Activated CD8-positive, alpha-beta memory T cell treated with anti-CD3 and anti-CD28 coated beads, Interleukin-2, amount 50 U/mL, for 1 hour (primary cell): Measurements from ENCODE around the gene CACNA1C.

ENCODE experiments used
- DNase-seq: peaks from one replicate; pipeline ENCODE4 v3.0.0-alpha.2; 2020; ENCODE audit errors: extremely low read depth

Gene CACNA1C

DNA sequence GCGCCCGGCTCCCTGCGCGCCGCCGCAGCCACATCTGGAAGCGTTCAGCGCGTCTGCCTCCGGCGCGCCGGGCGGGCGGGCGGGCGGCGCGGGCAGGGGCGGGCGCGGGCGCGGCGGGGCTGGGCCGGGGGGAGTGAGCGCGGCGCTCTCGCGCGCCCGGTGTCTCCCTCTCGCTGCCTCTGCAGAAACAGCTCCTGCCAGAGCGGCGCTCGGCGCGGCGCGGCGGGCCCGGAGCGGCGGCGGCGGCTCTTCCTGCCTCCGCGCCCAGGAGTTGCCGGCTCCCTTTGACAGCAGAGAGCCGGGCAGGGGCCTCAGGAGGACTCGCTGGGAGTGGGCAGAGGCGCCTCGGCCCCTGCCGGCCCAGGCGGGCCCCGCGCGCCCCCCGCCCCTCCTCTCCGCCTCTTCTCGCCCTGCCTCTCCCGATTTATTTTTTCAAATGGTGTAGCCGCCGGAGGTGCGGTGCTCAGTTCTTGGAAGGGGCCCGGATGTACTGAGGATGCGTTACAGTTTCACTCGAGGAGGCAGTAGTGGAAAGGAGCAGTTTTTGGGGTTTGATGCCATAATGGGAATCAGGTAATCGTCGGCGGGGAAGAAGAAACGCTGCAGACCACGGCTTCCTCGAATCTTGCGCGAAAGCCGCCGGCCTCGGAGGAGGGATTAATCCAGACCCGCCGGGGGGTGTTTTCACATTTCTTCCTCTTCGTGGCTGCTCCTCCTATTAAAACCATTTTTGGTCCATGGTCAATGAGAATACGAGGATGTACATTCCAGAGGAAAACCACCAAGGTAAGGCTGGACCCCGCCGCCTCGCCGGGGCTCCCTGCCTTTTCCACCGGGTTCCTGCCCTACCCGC is at the start of gene CACNA1C:
TSS of gene CACNA1C (plus strand) at position 162 of the 853 bp plus-strand sequence. CDS start at position 738, 576 bp downstream.
- DNase-seq: no peak

DNA sequence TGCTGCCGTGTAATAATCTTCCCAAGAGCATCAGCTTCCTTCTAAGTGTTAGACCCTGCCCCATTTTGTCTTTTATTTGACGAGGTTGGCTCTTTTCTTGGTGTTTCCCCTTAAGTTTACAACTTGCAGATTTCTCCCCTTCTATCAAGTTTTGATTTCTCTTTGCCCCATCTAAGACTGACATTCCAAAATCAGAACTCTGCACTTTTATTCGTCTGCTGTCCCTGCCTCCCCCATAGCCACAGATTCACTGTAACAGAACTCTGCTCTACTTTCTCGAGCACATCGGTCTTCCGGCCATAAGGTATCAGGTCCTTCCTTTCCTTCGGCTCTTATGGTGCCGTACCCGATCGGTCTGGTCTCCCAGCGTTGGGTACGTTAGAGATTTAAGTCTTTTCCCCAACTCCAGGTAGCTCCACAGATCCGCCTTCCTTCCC is 49.1 kb upstream of the CACNA1C start:
- DNase-seq: no peak

GRCh38 chr12:2004113-2004929 is 48.5 kb upstream of the CACNA1C start, which contains the start of gene DCP1B:
Gene DCP1B, minus strand, starts transcription at chr12:2004457. Its CDS starts 26 bp downstream, at chr12:2004431.
- DNase-seq: peak; percentile 75

GRCh38 chr12:2008677-2009076 is 44.1 kb upstream of the CACNA1C start:
- no peak for DNase-seq

DNA sequence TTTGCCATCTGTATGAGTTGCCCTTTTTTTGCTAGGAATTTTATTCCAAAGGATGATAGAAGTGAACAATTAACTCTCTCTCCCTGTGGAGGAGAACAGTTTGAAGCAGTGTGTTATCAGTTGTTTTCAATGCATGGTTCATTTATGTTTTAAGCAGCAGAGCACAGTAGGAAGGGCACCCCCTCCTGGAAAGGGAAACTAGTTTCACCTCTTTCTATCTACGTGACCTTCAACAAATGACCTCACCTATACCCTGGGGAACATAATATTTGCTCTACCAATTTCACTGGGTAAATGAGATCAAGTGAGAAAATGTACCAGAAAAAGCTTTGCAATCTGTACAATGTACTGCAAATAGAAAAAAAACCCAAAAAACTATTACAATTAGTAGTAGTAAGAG is 43.2 kb upstream of the CACNA1C start:
- DNase-seq: no peak

DNA sequence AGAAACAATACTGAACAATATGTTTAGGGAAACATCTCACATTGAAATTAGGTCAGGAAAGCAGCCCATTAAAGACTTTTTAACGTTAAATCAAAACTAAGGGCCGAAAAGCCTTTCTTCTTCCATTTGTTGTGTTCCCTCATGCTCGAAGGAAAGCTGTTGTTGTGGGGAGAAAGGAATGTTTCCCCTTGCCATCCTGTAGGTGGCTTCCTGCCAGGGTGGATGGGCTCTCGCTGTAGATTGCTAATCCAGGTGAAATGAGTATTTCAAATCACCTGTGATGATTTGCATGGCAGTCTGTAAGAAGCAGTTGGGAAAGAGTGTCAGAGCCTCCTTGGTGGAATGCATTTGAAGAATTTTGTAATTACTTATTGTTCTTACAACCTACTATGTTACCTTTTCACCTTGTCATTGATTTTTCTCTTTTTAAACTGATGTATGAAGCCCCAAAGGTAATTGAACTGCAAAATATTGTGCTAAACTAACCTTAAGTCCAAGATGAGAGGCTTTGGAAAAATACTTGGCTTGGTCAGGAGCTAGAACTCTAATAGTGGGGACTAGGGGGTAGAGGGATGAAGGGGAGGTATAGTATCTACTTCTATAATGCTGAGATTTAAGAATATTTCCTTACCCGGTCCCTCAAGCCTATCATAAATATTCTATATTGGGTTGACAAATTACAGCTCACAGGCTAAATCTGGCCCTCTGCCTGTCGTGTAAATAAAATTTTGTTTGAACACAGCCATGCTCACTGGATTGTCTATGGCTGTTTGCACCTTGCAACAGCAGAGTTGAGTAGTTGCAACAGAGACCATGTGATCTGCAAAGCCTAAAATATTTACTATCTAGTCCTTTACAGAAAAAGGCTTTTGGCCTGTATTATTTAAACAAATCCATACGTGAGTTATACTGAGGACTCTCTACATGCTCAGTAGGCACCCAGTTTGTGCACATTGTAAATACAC is 40.9 kb upstream of the CACNA1C start:
- DNase-seq: no peak

DNA sequence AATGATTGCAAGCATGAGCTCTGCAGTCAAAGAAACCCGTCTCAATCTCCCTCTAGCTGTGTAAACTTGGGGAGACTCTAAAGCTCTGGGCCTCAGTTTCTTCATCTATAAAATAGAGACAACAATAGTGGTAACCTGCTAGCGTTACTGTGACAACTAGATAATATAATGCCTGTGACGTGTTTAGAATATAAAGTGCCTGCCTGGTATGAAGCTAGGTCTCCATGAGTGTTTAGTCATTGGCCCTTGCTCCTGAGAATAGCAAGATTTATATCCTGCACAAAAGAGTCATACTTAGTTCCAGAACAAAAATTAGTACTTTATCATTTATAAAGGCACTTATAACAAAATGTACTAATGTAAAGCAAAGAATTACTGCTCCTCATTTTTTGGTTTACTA is 39.7 kb upstream of the CACNA1C start:
- no peak for DNase-seq

GRCh38 chr12:2013527-2014223 is 39.1 kb upstream of the CACNA1C start:
- DNase-seq: no peak

- no peak for DNase-seq
Measured at GRCh38 chr12:2014231-2014630, 38.6 kb upstream of the CACNA1C start.

DNA sequence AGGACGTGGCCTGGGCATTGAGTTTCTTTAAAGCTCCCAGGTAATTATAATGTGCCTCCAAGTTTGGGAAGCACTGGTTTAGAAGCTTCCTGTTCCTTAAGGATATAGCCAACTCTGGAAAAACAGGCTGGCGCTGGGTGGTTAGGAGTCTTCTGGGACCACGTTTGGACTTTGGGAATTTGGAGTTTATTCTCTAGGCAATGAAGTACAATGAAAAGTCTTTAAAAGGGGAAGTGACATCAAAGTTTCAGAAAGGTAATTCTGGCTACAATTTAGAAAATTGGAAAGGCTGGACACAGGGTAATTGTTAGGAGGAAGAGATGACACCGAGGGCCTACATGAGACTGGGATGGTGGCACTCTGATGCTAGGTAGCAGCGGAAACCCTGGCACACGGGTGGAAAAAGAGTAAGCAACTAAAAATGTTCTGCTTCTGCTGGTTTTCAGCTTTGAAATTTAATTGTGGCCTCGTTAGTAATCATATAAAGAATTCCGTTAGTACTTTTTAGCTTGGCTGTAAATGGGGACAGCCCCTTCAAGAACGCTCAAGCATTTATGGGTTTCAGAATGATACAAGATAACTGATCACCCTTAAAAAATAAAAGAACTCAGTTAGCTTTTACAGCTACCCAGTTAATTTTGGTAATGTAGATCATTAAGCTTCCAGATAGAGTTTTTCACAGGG is 35.8 kb upstream of the CACNA1C start:
- no peak for DNase-seq

GRCh38 chr12:2017546-2018337 is 35.0 kb upstream of the CACNA1C start:
- DNase-seq: no peak

GRCh38 chr12:2018391-2018790 is 34.4 kb upstream of the CACNA1C start:
- DNase-seq: no peak

- no peak for DNase-seq
Measured at GRCh38 chr12:2019126-2019525, 33.7 kb upstream of the CACNA1C start.

GRCh38 chr12:2020511-2020910 is 32.3 kb upstream of the CACNA1C start:
- no peak for DNase-seq

- DNase-seq: no peak
Measured at GRCh38 chr12:2023365-2023764, 29.4 kb upstream of the CACNA1C start.

GRCh38 chr12:2027351-2027750 is 25.4 kb upstream of the CACNA1C start:
- DNase-seq: no peak

DNA sequence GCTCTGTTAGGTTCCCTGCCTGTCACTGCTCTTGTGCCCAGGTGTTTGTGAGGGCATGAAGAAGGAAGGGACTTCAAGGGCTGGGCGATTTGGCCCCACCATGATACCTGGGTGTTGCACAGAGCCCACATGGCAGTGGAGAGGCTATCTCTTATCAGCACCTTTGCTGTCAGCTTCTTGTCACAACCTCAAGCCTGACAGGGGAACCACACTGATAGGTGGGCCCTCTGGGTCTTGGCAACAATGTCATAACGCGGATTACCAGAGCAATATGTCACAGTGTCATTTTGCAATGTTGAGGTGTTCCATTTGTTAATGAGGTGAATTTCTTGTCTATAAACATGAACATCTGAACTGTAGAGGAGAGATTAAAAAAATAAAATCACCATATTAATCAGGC is 22.9 kb upstream of the CACNA1C start:
- no peak for DNase-seq

DNA sequence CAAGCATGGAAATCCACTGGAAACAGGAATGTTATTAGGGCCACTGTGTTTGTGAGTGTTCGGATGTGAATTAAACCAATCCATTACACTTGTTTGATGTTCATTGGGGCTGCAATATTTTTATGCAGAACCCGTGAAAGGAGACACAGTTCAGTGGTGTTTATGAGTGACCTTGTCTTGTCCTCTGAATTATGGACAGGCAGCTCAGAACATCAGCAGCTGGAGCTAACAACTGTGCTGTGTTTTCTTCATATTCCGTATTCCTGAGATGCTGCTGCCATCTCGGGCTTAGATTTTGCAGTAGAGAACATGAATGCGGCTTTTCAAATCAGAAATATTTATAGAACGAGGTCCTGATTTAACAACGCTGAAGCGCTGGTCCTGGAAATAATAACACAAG is 20.3 kb upstream of the CACNA1C start:
- no peak for DNase-seq

DNA sequence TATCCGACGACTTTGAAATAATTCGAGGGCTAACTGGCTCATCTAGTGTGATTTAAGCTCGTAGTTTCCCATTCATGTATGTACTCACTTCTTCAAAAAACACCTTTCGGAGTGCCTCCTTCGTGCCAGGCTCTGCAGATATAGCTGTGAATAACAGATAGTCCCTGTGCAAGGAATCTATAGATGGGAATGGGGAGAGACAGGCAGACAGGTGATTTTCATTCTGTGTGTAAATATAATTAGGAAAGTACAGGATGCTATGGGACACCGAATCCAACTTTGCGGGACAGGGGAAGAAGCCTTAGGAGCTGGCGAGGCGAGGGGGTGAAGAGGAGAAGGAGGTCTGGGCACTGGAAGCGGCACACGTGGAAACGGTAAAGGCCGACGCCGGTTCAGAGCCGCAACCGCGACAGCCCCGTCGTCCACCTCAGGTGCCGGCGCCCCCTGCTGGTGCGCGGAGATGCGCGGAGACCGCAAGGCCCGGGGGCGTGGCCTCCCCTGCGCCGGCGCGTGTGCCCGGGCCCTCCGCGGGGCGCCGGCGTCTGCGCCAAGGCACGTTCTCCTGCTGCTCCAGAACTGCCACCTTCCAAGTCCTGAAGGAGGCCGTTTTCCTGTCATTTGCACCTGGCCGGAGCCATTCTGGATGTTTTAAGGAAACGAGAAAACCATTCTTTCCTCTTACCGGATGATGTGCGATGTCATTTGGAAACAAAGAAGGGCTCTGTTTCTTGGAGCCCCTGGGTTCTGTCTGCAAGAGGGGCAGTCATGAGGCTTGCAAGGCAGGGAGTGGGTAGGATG is 18.0 kb upstream of the CACNA1C start:
- peak; percentile 47 for DNase-seq
